ENCODE data around the gene RAI1. TPM values are rescaled to one million over a fixed set of nuclear protein-coding genes. Genes with fewer than 3 reads are reported as not detected.

The RAI1 gene
- total and polyA plus RNA-seq, 2 of the 13 experiments (the other 11 are each of a cell fraction or from before 2014, with no cell fraction given): 3.4 to 5.2 TPM

GRCh38 chr17:17771498-17772201 is 90.4 kb downstream of the RAI1 start:
- Histone ChIP-seq H3K36me3 (replicated peaks in 1 of 2; ENCODE audit: control insufficient read depth in 1 of 2, insufficient read depth in 2 of 2, low read length in 2 of 2) (peaks cover 0 to 2% of the 10 kb centered on the region in 2 experiments; a peak in 1 of 5 replicates), H3K9ac (ENCODE audit: insufficient read depth, low read depth, low read length) (no peak overlapping the region), H3K4me1 (ENCODE audit: insufficient read depth, low read length) (peaks cover 13% of the 10 kb centered on the region; the same call in 1 of the 2 replicates), H4K20me1 (ENCODE audit: insufficient read depth, low read length) (peaks cover 11% of the 10 kb centered on the region; the same call in 1 of the 2 replicates), H3K79me2 (ENCODE audit: insufficient read depth, low read length) (no peaks in the 10 kb centered on the region), H3K4me2 (ENCODE audit: low read depth, low read length) (no peak overlapping the region), H3K27me3 (ENCODE audit: control insufficient read depth in 1 of 2, insufficient read depth in 2 of 2, low read length in 2 of 2) (no peaks in the 10 kb centered on the region), H2AFZ (ENCODE audit: low read length) (no peak overlapping the region), H3K4me3 (replicated peaks in 1 of 3; ENCODE audit: insufficient read depth in 1 of 3, low read depth in 2 of 3, low read length in 3 of 3) (no peak overlapping the region), H3K27ac (ENCODE audit: extremely low read length, insufficient read depth, low read length) (no peak overlapping the region), H3K9me3 (ENCODE audit: low read length) (no peaks in the 10 kb centered on the region)
- WGBS (ENCODE audit: low lambda C conversion rate): 90% methylated on average over 6 of the region's 10 CpGs
- ChIA-PET CTCF (ENCODE audit: low intra/inter-chr PET ratio, low total read pairs) (no interaction called here), POLR2A (no interaction called here)
- DNase-seq (ENCODE audit: low spot score) (no peak), FAIRE-seq (no peak), ATAC-seq (no peak)
- no TSS peak for BruUV-seq (replicated peaks)
- in situ Hi-C loops (cut with HindIII; ENCODE audit: extremely low pct_ligation_motif_present, low pct_unique_long_range_greater_than_20kb) (no loop called here), intact Hi-C loops (cut with micrococcal nuclease; ENCODE audit: unreplicated experiment) (no loop called here)
- TF ChIP-seq ZNF768 (CRISPR knock-in tag; IDR thresholded peaks at IDR 0.05): peak; percentile 91
- no peak for TF ChIP-seq CSRNP2 (CRISPR knock-in tag; conservative IDR thresholded peaks at IDR 0.05; ENCODE audit: low read depth)

DNA sequence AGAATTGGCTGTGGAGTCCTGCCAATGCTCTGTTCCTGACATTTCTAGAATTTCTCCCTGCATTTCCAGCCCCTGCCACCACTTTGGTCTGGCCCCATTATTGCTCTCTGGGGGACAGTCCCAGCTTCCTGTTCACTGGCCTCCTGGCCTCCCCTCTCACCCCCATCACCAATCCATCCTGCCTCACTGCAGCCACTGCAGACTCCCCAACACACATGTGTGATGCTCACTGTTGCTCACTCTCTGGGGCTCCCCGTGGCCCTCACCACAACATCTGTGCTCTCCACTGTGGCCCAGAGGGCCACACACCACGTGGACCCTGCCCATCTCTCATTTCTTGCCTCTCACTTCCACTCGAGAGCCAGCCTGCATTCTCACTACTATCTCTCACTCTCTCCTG is 91.0 kb downstream of the RAI1 start:
- intact Hi-C loops (cut with micrococcal nuclease; ENCODE audit: unreplicated experiment) (no loop called here), in situ Hi-C loops (cut with HindIII; ENCODE audit: extremely low pct_ligation_motif_present, low pct_unique_long_range_greater_than_20kb) (no loop called here)
- 79% methylated on average over 3 of the region's 3 CpGs for WGBS (ENCODE audit: low lambda C conversion rate)
- FAIRE-seq (no peak), ATAC-seq (no peak), DNase-seq (ENCODE audit: low spot score) (no peak)
- Histone ChIP-seq H3K4me1 (ENCODE audit: insufficient read depth, low read length) (peaks cover 13% of the 10 kb centered on the region; the same call in 1 of the 2 replicates), H3K9ac (ENCODE audit: insufficient read depth, low read depth, low read length) (no peak overlapping the region), H4K20me1 (ENCODE audit: insufficient read depth, low read length) (peaks cover 11% of the 10 kb centered on the region; the same call in 1 of the 2 replicates), H2AFZ (ENCODE audit: low read length) (no peak overlapping the region), H3K27ac (ENCODE audit: extremely low read length, insufficient read depth, low read length) (no peak overlapping the region), H3K27me3 (ENCODE audit: control insufficient read depth in 1 of 2, insufficient read depth in 2 of 2, low read length in 2 of 2) (no peaks in the 10 kb centered on the region), H3K79me2 (ENCODE audit: insufficient read depth, low read length) (no peaks in the 10 kb centered on the region), H3K9me3 (ENCODE audit: low read length) (no peaks in the 10 kb centered on the region), H3K4me3 (replicated peaks in 1 of 3; ENCODE audit: insufficient read depth in 1 of 3, low read depth in 2 of 3, low read length in 3 of 3) (no peak overlapping the region), H3K4me2 (ENCODE audit: low read depth, low read length) (no peak overlapping the region), H3K36me3 (replicated peaks in 1 of 2; ENCODE audit: control insufficient read depth in 1 of 2, insufficient read depth in 2 of 2, low read length in 2 of 2) (peaks cover 0 to 2% of the 10 kb centered on the region in 2 experiments; a peak in 1 of 5 replicates)
- POLR2A ChIA-PET: no interaction called here
- no TSS peak for BruUV-seq (replicated peaks)
- CTCF ChIA-PET (ENCODE audit: low intra/inter-chr PET ratio, low total read pairs): no interaction called here
- no peak for TF ChIP-seq ZNF672 (CRISPR knock-in tag; IDR thresholded peaks at IDR 0.05)
- TF ChIP-seq THAP9 (CRISPR knock-in tag; IDR thresholded peaks at IDR 0.05; ENCODE audit: borderline replicate concordance): no peak
- TF ChIP-seq MYNN (CRISPR knock-in tag; IDR thresholded peaks at IDR 0.05; ENCODE audit: low read depth): no peak
- TF ChIP-seq HMGA1 (CRISPR knock-in tag; conservative IDR thresholded peaks at IDR 0.05): no peak
- TF ChIP-seq ZNF720 (CRISPR knock-in tag; IDR thresholded peaks at IDR 0.05): no peak
- TF ChIP-seq NFRKB (IDR thresholded peaks at IDR 0.05): no peak
- TF ChIP-seq POLR2AphosphoS2 (IDR thresholded peaks at IDR 0.05; ENCODE audit: low read depth, low read length): no peak

Data from HepG2 (cell line).